K562 (cell line): ENCODE measurements around the gene ADK. TPM values are rescaled to one million over a fixed set of nuclear protein-coding genes. Genes with fewer than 3 reads are reported as not detected.

ENCODE experiments used
- ATAC-seq: fragments of 200-7000 bp; cut with Tn5 transposase; 3 replicates; pipeline ENCODE4 v1.9.1; 2020; ENCODE audit warnings: moderate library complexity
- BruUV-seq: library from RNA; stranded (reverse); fragments of 400-500 nt; replicated peaks from 2 replicates; lab custom pipeline; 2021; lab: Mats Ljungman, UMichigan
- CTCF ChIA-PET: fragments of 300-600 bp; formaldehyde crosslinking; extraction: SDS; loops from one replicate; lab custom pipeline; 2021; ENCODE audit warnings: low intra/inter-chr PET ratio; lab: Yijun Ruan, JAX
- POLR2A ChIA-PET: fragments of 300-600, 350-650 bp; sonication (Branson Sonifier 250); formaldehyde crosslinking; extraction: SDS; loops from one replicate; lab custom pipeline; 2021; ENCODE audit warnings: antibody characterized with exemption, inconsistent platforms; lab: Yijun Ruan, JAX
- DNase-seq, 4 experiments: peaks; one replicate each; pipeline versions ENCODE4 v3.0.0 to v3.0.0-alpha.2; 2011 to 2018; ENCODE audit warnings: low spot score in 3 of 4, mixed read lengths in 3 of 4; ENCODE audit errors: extremely low read depth in 1 of 4
- FAIRE-seq: peaks from 2 replicates; lab custom pipeline; 2011; peaks lifted over from hg19 to GRCh38; lab: Jason Lieb, UNC
- H2AFZ ChIP-seq: 2 replicates; pipeline ENCODE4 v1.6.0; 2011; ENCODE audit warnings: low read depth, low read length, control low read depth, inconsistent platforms
- H3K27ac ChIP-seq: fragments of 200-600 bp; 3 replicates; pipeline ENCODE4 v1.8.0; 2011; ENCODE audit warnings: low read depth, mild to moderate bottlenecking, control low read depth, inconsistent platforms, low read length, moderate library complexity, mixed read lengths; ENCODE audit errors: extremely low read depth
- H3K27me3 ChIP-seq, 2 experiments: fragments of 300-600 bp in 1 of 2; 2 replicates in 1 of 2; 3 replicates in 1 of 2; pipeline versions ENCODE4 v1.6.0 to v1.8.0; 2011; ENCODE audit warnings: inconsistent platforms in 2 of 2, low read length in 2 of 2, mild to moderate bottlenecking in 1 of 2, mixed read lengths in 1 of 2, moderate library complexity in 1 of 2; ENCODE audit not compliant: control insufficient read depth in 2 of 2, insufficient read depth in 2 of 2
- H3K36me3 ChIP-seq: fragments of 300-600 bp; 3 replicates; pipeline ENCODE4 v1.8.0; 2011; ENCODE audit warnings: mild to moderate bottlenecking, low read length, inconsistent platforms; ENCODE audit not compliant: control insufficient read depth, insufficient read depth
- H3K4me1 ChIP-seq, 2 experiments: fragments of 200-600 bp in 1 of 2; replicated peaks in 1 of 2; 2 replicates in 1 of 2; 3 replicates in 1 of 2; pipeline versions ENCODE4 v1.5.1 to v1.8.0; 2011; ENCODE audit warnings: inconsistent platforms in 2 of 2, low read length in 2 of 2, mild to moderate bottlenecking in 1 of 2, mixed read lengths in 1 of 2, moderate library complexity in 1 of 2; ENCODE audit not compliant: control insufficient read depth in 2 of 2, insufficient read depth in 2 of 2
- H3K4me2 ChIP-seq: 2 replicates; pipeline ENCODE4 v1.6.1; 2011; ENCODE audit warnings: low read length, control low read depth, inconsistent platforms, mixed read lengths; ENCODE audit not compliant: insufficient read depth
- H3K4me3 ChIP-seq: fragments of 200-600 bp; sonication (generic), shearing (Covaris generic); 2 replicates; pipeline ENCODE4 v1.5.1; 2016; ENCODE audit warnings: control low read depth, inconsistent platforms
- H3K79me2 ChIP-seq: fragments of 200-600 bp; 3 replicates; pipeline ENCODE4 v1.8.0; 2011; ENCODE audit warnings: low read length, inconsistent platforms; ENCODE audit not compliant: control insufficient read depth, insufficient read depth
- H3K9ac ChIP-seq, 2 experiments: 2 replicates each; pipeline versions ENCODE4 v1.6.0 to v1.6.1; 2011; ENCODE audit warnings: low read depth in 2 of 2, low read length in 2 of 2, control low read depth in 1 of 2, inconsistent platforms in 1 of 2, mild to moderate bottlenecking in 1 of 2, mixed read lengths in 1 of 2; ENCODE audit not compliant: insufficient read depth in 1 of 2
- H3K9me1 ChIP-seq: one replicate; pipeline ENCODE4 v1.6.0; 2011; ENCODE audit warnings: inconsistent platforms, mild to moderate bottlenecking, low read length, moderate library complexity; ENCODE audit not compliant: control insufficient read depth, insufficient read depth
- H3K9me3 ChIP-seq: replicated peaks from 2 replicates; pipeline ENCODE4 v1.5.1; 2011; ENCODE audit warnings: low read depth, low read length, inconsistent platforms; ENCODE audit not compliant: control insufficient read depth, insufficient read depth
- H4K20me1 ChIP-seq: replicated peaks from 2 replicates; pipeline ENCODE4 v1.6.1; 2011; ENCODE audit warnings: low read length, inconsistent platforms, mixed read lengths; ENCODE audit not compliant: control insufficient read depth, insufficient read depth
- ADNP ChIP-seq: fragments of 200-800 bp; sonication (Bioruptor generic); IDR thresholded peaks from 2 replicates; pipeline ENCODE4 v1.6.1; 2016; ENCODE audit warnings: missing genetic modification characterization, missing compliant biosample characterization
- C11orf30 ChIP-seq: fragments of 450-650 bp; IDR thresholded peaks from 2 replicates; pipeline ENCODE4 v1.6.1; 2016; ENCODE audit warnings: low read depth, mild to moderate bottlenecking
- MAFF ChIP-seq: IDR thresholded peaks from 2 replicates; pipeline ENCODE4 v1.6.1; 2012; ENCODE audit warnings: low read length, improper control_type of control experiment
- NUFIP1 ChIP-seq: fragments of 450-650 bp; IDR thresholded peaks from 2 replicates; pipeline ENCODE4 v1.6.1; 2018; ENCODE audit not compliant: partially characterized antibody
- PHB ChIP-seq: fragments of 250-450 bp; sonication (Bioruptor Pico); IDR thresholded peaks from 2 replicates; pipeline ENCODE4 v1.5.0; 2021
- POU5F1 ChIP-seq: fragments of 150-350 bp; IDR thresholded peaks from 2 replicates; pipeline ENCODE4 v1.6.1; 2014; ENCODE audit warnings: borderline replicate concordance, low read length, low read depth, mild to moderate bottlenecking; ENCODE audit not compliant: partially characterized antibody
- SAFB2 ChIP-seq: fragments of 200-400 bp; formaldehyde crosslinking; IDR thresholded peaks from 2 replicates; pipeline ENCODE4 v1.6.1; 2018; ENCODE audit warnings: borderline replicate concordance, low read length, low read depth, moderate library complexity; ENCODE audit not compliant: severe bottlenecking
- SMARCB1 ChIP-seq: IDR thresholded peaks from 2 replicates; pipeline ENCODE4 v1.6.1; 2011; ENCODE audit warnings: improper control_type of control experiment, low read depth; ENCODE audit not compliant: insufficient read length
- STAT5A ChIP-seq: IDR thresholded peaks from 2 replicates; pipeline ENCODE4 v1.6.1; 2012; ENCODE audit warnings: low read length, inconsistent platforms, borderline replicate concordance
- ZBED1 ChIP-seq: IDR thresholded peaks from 2 replicates; pipeline ENCODE4 v1.6.1; 2014
- ZBTB1 ChIP-seq: sonication (generic); formaldehyde crosslinking; IDR thresholded peaks from 2 replicates; pipeline ENCODE4 v1.8.1; 2023; ENCODE audit warnings: missing genetic modification reagents, low read depth, mild to moderate bottlenecking, borderline replicate concordance
- ZNF316 ChIP-seq: fragments of 450-650 bp; IDR thresholded peaks from 2 replicates; pipeline ENCODE4 v1.6.1; 2016
- WGBS: fragments of 100-300 bp; shearing (Covaris generic); methylation state at CpG from one replicate; pipeline ENCODE4 v1.1.6; 2016; ENCODE audit warnings: low coverage, mixed read lengths; ENCODE audit not compliant: insufficient coverage; ENCODE audit errors: missing lambda C conversion rate; 5-methylcytosine and 5-hydroxymethylcytosine counted together
- in situ Hi-C: fragments of 300-500 bp; cut with MboI; formaldehyde crosslinking; loops from 4 replicates; pipeline ENCODE4 v1.15.0; 2018; ENCODE audit warnings: inconsistent platforms, mixed read lengths
- intact Hi-C: fragments of 100-400 bp; cut with micrococcal nuclease; formaldehyde crosslinking; loops from 2 replicates; pipeline ENCODE4 v1.14.2; 2022
- polyA plus RNA-seq, 8 experiments: library from polyadenylated mRNA; depleted of rRNA in 4 of 8; stranded (reverse) in 5 of 8; unstranded in 3 of 8; fragments of >200 nt; fragmentation: Nextera tagmentation in 2 of 8; fragmentation: Illumina TruSeq in 1 of 8; extraction: Ambion mirVana in 2 of 8; extraction: Trizol in 1 of 8; gene quantifications; 2 replicates each; pipeline versions ENCODE4 v1.2.1 to v1.2.3, GENCODE V29; 2011 to 2014; ENCODE audit warnings: inconsistent platforms in 1 of 8, missing spikeins in 1 of 8
- total RNA-seq, 7 experiments: library from RNA; depleted of rRNA in 6 of 7; stranded (reverse); fragments of >200 nt in 6 of 7; fragmentation: Illumina TruSeq in 2 of 7; extraction: Trizol in 2 of 7; gene quantifications; 2 replicates each; pipeline versions ENCODE4 v1.2.1 to v1.2.3, GENCODE V29; 2011 to 2021; ENCODE audit warnings: low replicate concordance in 1 of 7
- TF ChIP-seq, protein P1 (sequence below): sonication (generic); formaldehyde crosslinking; IDR thresholded peaks from 2 replicates; pipeline ENCODE4 v1.8.1; 2023; ENCODE audit warnings: missing genetic modification reagents, mild to moderate bottlenecking, borderline replicate concordance

The ADK gene
- total and polyA plus RNA-seq, 9 of the 15 experiments (the other 6 are each of a cell fraction or from before 2014, with no cell fraction given), result 54.2 to 97.8 (median 73.6) TPM

DNA sequence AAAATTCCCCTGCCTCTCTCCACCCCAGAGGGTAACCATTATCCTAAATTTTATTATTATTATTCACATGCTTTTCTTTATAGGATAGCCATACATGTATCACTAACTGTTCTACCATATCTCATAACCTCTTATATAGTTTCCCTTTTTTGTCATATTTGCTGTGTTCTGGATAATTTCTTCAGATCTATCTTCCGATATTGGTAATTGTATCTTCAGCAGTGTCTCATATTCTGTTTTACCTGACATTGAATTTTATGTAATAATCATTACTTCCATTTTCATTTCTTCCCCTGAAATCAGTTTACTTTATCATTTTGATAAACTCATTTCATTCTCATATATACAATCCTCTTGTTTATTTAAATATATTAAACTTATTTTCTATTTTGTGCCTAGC lies 273.5 kb downstream of the ADK start (continued):
- TF ChIP-seq SAFB2 (no peak), PHB (CRISPR knock-in tag) (no peak), ZBTB1 (no peak), POU5F1 (no peak)

DNA sequence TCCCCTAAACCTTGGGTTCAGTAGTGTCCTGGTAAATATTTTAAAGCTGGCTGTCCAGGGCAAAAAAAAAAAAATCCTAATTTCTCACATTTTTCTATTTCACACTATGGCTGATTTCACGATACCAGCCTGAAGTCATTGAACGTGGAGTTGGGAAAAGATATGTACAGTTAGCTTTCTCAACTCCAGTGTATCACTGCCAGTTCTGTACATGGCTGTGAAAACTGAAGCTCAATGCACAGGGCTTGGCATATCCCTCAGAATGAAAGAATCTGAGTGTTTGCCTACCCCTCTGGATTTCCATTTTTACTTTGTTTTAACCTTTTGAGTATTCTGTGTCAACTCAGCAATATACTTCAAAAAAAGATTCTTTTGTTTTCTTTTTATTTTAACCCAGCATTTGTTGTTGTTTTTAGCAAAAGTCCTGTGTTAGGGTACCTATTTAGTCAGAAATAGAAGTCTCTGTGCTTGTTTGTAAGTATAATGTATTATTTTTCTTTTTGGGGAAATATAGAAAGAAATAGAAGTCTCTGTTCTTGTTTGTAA lies 274.5 kb downstream of the ADK start:
- H4K20me1 ChIP-seq, result no peaks in the 10 kb centered on the region
- ATAC-seq (no peak), FAIRE-seq (no peak), DNase-seq (no peak)
- no peak overlapping the region for H3K27ac ChIP-seq
- no peak overlapping the region for H3K4me2 ChIP-seq
- H3K9ac ChIP-seq, result no peak overlapping the region
- H3K79me2 ChIP-seq, result no peaks in the 10 kb centered on the region
- ChIA-PET CTCF (no interaction called here), POLR2A (interaction anchor here (0.6 to 0.9 kb wide), 2 partner anchors 9 kb away, joined by 3 to 6 read pairs; no protein-coding TSS in a partner anchor)
- peak; percentile 80 for TF ChIP-seq ZNF316
- no peak for TF ChIP-seq SMARCB1
- TF ChIP-seq C11orf30, result peak; percentile 61
- TF ChIP-seq STAT5A, result no peak
- no peak for TF ChIP-seq ADNP (tag)
- no peak for TF ChIP-seq NUFIP1
- peak; percentile 15; the same call in 1 of the 2 replicates for TF ChIP-seq MAFF
- TF ChIP-seq ZBED1, result no peak
- TF ChIP-seq, protein P1, sequence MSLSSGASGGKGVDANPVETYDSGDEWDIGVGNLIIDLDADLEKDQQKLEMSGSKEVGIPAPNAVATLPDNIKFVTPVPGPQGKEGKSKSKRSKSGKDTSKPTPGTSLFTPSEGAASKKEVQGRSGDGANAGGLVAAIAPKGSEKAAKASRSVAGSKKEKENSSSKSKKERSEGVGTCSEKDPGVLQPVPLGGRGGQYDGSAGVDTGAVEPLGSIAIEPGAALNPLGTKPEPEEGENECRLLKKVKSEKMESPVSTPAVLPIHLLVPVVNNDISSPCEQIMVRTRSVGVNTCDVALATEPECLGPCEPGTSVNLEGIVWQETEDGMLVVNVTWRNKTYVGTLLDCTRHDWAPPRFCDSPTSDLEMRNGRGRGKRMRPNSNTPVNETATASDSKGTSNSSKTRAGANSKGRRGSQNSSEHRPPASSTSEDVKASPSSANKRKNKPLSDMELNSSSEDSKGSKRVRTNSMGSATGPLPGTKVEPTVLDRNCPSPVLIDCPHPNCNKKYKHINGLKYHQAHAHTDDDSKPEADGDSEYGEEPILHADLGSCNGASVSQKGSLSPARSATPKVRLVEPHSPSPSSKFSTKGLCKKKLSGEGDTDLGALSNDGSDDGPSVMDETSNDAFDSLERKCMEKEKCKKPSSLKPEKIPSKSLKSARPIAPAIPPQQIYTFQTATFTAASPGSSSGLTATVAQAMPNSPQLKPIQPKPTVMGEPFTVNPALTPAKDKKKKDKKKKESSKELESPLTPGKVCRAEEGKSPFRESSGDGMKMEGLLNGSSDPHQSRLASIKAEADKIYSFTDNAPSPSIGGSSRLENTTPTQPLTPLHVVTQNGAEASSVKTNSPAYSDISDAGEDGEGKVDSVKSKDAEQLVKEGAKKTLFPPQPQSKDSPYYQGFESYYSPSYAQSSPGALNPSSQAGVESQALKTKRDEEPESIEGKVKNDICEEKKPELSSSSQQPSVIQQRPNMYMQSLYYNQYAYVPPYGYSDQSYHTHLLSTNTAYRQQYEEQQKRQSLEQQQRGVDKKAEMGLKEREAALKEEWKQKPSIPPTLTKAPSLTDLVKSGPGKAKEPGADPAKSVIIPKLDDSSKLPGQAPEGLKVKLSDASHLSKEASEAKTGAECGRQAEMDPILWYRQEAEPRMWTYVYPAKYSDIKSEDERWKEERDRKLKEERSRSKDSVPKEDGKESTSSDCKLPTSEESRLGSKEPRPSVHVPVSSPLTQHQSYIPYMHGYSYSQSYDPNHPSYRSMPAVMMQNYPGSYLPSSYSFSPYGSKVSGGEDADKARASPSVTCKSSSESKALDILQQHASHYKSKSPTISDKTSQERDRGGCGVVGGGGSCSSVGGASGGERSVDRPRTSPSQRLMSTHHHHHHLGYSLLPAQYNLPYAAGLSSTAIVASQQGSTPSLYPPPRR (CRISPR knock-in tag), result no peak
- no peaks in the 10 kb centered on the region for H3K36me3 ChIP-seq
- WGBS, result 93% methylated on average over 2 of the region's 2 CpGs
- no peak overlapping the region for H2AFZ ChIP-seq
- in situ Hi-C loops (no loop called here), intact Hi-C loops (no loop called here)
- no peaks in the 10 kb centered on the region for H3K9me3 ChIP-seq
- no peaks in the 10 kb centered on the region for H3K4me1 ChIP-seq
- no peaks in the 10 kb centered on the region for H3K27me3 ChIP-seq
- no peak overlapping the region for H3K4me3 ChIP-seq
- BruUV-seq, result no TSS peak
- H3K9me1 ChIP-seq, result no peaks in the 10 kb centered on the region
